Aorta (tissue), 5 donors: ENCODE results near the gene OR1C1. TPM values are rescaled to one million over a fixed set of nuclear protein-coding genes. Genes with fewer than 3 reads are reported as not detected.
"Not testable (repeated sequence)": the region's sequence is repeated elsewhere in the genome, so short reads cannot be mapped to it uniquely, and the experiment has no call there.

Experiments used
- ATAC-seq: fragments of 200-7000 bp; cut with Tn5 transposase; one replicate; pipeline ENCODE4 v1.9.1; 2022; ENCODE audit warnings: moderate library complexity; ENCODE audit not compliant: low FRiP score
- DNase-seq, 2 donors: peaks; one replicate each; pipeline ENCODE4 v3.0.0-alpha.2; 2020
- H3K27ac ChIP-seq, 2 donors: one replicate each; pipeline ENCODE4 v1.5.1; 2013; ENCODE audit warnings: low read length in 2 of 2, mild to moderate bottlenecking in 2 of 2, moderate library complexity in 2 of 2, control low read depth in 1 of 2, inconsistent platforms in 1 of 2, low read depth in 1 of 2
- H3K27me3 ChIP-seq, 2 donors: one replicate each; pipeline ENCODE4 v1.6.1; 2013; ENCODE audit warnings: control low read depth in 1 of 2, low read length in 1 of 2, mild to moderate bottlenecking in 1 of 2, moderate library complexity in 1 of 2; ENCODE audit not compliant: insufficient read depth in 2 of 2, control insufficient read depth in 1 of 2
- H3K36me3 ChIP-seq, 2 donors: one replicate each; pipeline ENCODE4 v1.6.1; 2013; ENCODE audit warnings: control low read depth in 1 of 2, low read length in 1 of 2, mild to moderate bottlenecking in 1 of 2; ENCODE audit not compliant: insufficient read depth in 2 of 2, control insufficient read depth in 1 of 2
- H3K4me1 ChIP-seq, 2 donors: one replicate each; pipeline ENCODE4 v1.6.1; 2013; ENCODE audit warnings: low read length in 2 of 2, control low read depth in 1 of 2, mild to moderate bottlenecking in 1 of 2, moderate library complexity in 1 of 2; ENCODE audit not compliant: insufficient read depth in 2 of 2, control insufficient read depth in 1 of 2
- H3K4me3 ChIP-seq, 2 donors: one replicate each; pipeline ENCODE4 v1.5.1; 2013; ENCODE audit warnings: low read length in 2 of 2, control low read depth in 1 of 2, mild to moderate bottlenecking in 1 of 2
- H3K9me3 ChIP-seq: one replicate; pipeline ENCODE4 v1.6.1; 2013; ENCODE audit warnings: mild to moderate bottlenecking, low read length; ENCODE audit not compliant: control insufficient read depth
- WGBS, 2 donors: extraction: QIAGEN DNeasy Blood & Tissue Kit; methylation state at CpG; one replicate each; pipeline ENCODE4 v1.1.7; 2013; 5-methylcytosine and 5-hydroxymethylcytosine counted together
- intact Hi-C, 2 donors: fragments of 100-400 bp; cut with DNase I; formaldehyde crosslinking; loops; one replicate each; pipeline versions ENCODE4 v1.14.2 to v1.15.0; 2022
- long read RNA-seq, 2 donors: library from polyadenylated mRNA; unstranded; transcript quantifications; one replicate each; pipeline ENCODE4 v2.0.0, GENCODE V29; 2020 to 2021
- polyA plus RNA-seq, 2 donors: library from polyadenylated mRNA; stranded (reverse); fragments of 200-250 nt; gene quantifications; one replicate each; pipeline ENCODE4 v1.2.3, GENCODE V29; 2013
- total RNA-seq, 2 donors: library from RNA; stranded (reverse); fragmentation: NEBNext Ultra II Directional; extraction: Animal tissue kit (Norgen Biotek cat#: 25700); gene quantifications; one replicate each; pipeline ENCODE4 v1.2.1, GENCODE V29; 2021
- donor health status: healthy with polysubstance abuse.
- donor health status: Bipolar disorder and iron deficiency.
- donor health status: DM: no; HTN: no; CAD: no.
- donor health status: DM: no; HTN: no; CAD: no.
- donor health status: DM: yes; HTN: yes; CAD: no.

Gene OR1C1, protein sequence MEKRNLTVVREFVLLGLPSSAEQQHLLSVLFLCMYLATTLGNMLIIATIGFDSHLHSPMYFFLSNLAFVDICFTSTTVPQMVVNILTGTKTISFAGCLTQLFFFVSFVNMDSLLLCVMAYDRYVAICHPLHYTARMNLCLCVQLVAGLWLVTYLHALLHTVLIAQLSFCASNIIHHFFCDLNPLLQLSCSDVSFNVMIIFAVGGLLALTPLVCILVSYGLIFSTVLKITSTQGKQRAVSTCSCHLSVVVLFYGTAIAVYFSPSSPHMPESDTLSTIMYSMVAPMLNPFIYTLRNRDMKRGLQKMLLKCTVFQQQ
- total RNA-seq (not detected), polyA plus RNA-seq (not detected)
- long read RNA-seq, donor 1 = 0 reads
- long read RNA-seq, donor 2 = 0 reads

DNA sequence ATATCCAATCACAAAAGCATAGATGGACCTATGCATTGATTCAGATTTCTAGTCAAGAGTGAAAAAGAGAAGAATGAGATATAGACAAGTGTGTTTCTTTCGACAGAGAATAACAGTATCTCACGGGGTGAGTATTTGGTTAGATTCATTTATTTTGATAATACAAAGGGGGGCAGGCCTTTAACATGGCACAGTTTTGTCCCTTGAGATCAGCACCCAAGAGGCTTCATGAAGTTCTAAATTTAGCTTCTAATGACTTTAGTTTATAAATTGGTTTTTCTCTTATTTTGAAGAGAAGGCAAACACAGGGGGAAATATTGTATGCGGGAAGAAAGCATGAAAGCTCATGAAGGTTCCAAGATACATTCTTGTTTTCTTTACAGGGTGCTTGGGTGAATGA lies at the start of gene OR1C1:
TSS of gene OR1C1 (minus strand) at position 101 of the 400 bp plus-strand sequence. CDS start 2,150 bp downstream, outside the sequence.
- H3K27ac ChIP-seq = no peak within 1 kb of the TSS
- H3K4me1 ChIP-seq = no peaks in the 10 kb centered on the region
- no peaks in the 10 kb centered on the region for H3K36me3 ChIP-seq
- intact Hi-C loops = no loop called here
- H3K4me3 ChIP-seq = no peak within 1 kb of the TSS
- DNase-seq = no peak
- no peaks in the 10 kb centered on the region for H3K27me3 ChIP-seq
- H3K9me3 ChIP-seq = no peaks in the 10 kb centered on the region
- 87% methylated on average over 3 of the region's 3 CpGs for WGBS, 2 donors
- ATAC-seq = no peak

DNA sequence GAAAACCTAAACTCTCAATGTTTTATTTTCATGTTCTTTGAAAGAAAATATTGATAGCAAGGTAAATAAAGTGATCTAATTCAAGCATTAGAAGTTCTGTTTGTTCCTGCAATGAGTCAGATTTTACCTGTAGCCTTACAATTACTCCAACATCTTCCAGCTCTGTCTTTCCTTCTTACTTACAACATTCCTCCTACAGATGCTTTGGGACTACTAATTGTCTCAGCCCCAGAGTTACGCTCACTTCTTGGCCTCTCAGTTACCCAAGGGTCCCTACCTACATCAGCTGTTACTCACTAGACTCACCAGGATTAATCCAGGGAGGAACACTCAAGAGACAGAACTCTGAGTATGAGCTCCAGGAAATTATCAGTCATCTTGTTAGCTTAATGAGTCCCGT lies 37.2 kb upstream of the OR1C1 start:
- DNase-seq (no peak), ATAC-seq (no peak)
- intact Hi-C loops = no loop called here
- Histone ChIP-seq H3K4me3 (no peak overlapping the region), H3K36me3 (no peaks in the 10 kb centered on the region), H3K4me1 (no peaks in the 10 kb centered on the region), H3K9me3 (no peaks in the 10 kb centered on the region), H3K27me3 (no peaks in the 10 kb centered on the region), H3K27ac (no peak overlapping the region)
- WGBS, 2 donors = 0 to 36% methylated on average over 2 of the region's 2 CpGs

DNA sequence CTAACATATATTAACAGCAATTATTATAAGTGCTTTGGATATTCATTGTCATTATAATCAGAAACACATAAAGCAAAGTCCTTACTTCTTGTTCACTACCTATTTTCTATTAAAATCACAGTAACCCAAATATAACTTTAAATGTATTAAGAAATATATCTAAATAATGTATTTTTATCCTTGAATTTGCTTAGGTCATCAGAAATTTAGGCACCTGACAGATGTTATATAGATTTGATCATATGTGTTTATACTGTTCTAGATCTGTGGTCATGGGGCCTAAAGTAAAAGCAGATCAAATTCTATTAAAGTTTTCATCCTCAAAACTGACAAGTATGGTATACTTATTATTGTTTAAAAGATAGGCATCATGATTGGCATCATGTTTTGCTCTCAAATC lies 9.2 kb upstream of the OR1C1 start:
- no peak overlapping the region for H3K27ac ChIP-seq
- H3K4me3 ChIP-seq = no peak overlapping the region
- no peak for DNase-seq
- no peaks in the 10 kb centered on the region for H3K36me3 ChIP-seq
- H3K9me3 ChIP-seq = no peaks in the 10 kb centered on the region
- ATAC-seq = no peak
- H3K27me3 ChIP-seq = no peaks in the 10 kb centered on the region
- intact Hi-C loops = no loop called here
- H3K4me1 ChIP-seq = no peaks in the 10 kb centered on the region

DNA sequence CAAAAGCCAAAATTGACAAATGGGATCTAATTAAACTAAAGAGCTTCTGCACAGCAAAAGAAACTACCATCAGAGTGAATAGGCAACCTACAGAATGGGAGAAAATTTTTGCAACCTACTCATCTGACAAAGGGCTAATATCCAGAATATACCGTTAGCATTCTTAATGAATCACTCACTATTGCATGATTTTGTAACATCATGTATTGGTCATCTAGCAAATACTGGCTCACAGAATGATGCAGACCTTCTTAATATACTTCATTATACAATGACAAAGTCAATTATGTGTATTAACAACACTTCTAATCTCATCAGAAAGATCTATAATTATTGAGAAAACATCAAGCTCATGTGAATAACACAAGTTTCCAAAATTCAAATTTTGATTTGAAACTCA lies 6.0 kb downstream of the OR1C1 start:
- ATAC-seq, H3K36me3 ChIP-seq, intact Hi-C loops, H3K27me3 ChIP-seq, H3K27ac ChIP-seq, H3K4me3 ChIP-seq, H3K4me1 ChIP-seq, DNase-seq, H3K9me3 ChIP-seq: not testable (repeated sequence)
- WGBS, 2 donors = 90 to 93% methylated on average over 1 of the region's 1 CpG

DNA sequence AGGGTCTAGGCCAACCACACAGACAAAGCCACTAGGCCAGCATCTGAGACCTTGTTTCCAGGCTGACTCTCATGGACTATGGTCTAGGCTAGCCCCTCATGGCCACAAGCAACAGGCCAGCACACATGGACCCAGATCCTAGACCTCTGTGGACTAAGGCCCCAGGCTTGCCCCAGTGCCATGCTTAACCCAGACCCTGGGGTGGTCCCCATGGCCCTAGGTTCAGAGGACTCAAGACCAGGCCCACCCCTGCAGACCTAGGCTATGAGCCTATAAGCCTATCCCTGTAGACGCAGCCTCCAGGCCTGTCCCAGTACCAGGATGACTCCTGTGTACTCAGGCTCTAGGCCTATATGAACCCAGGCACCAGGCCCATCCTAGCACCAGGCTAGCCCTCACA lies 10.5 kb downstream of the OR1C1 start:
- H3K4me1 ChIP-seq = no peaks in the 10 kb centered on the region
- no peaks in the 10 kb centered on the region for H3K36me3 ChIP-seq
- WGBS, 2 donors = 69 to 83% methylated on average over 1 of the region's 1 CpG
- no peak overlapping the region for H3K27ac ChIP-seq
- H3K9me3 ChIP-seq = peaks cover 2% of the 10 kb centered on the region
- no peaks in the 10 kb centered on the region for H3K27me3 ChIP-seq
- DNase-seq = no peak
- peak; percentile 50 for ATAC-seq
- no peak overlapping the region for H3K4me3 ChIP-seq
- intact Hi-C loops = no loop called here

DNA sequence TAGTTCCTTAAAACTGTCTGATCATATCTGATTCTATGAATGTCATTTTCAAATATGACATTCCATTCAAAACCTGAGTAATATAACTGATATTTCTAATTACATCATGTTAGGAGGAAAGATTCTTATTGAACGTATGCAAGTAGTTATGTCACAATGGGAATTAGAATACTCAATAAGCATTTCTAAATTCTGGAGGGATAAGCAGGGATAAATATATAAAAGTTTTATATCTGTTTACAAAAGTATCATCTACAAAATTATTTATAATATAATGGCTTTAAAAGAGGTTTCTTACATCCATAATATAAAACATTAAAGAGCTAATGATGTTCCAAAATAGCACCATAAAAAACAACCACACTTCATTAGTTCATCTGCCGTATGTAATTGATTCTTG lies 12.3 kb downstream of the OR1C1 start, which contains the start of gene OR14A2:
TSS of gene OR14A2 (minus strand) at position 101 of the 400 bp plus-strand sequence.
- DNase-seq (no peak), ATAC-seq (no peak)
- intact Hi-C loops = no loop called here
- WGBS, 2 donors = 91 to 95% methylated on average over 2 of the region's 2 CpGs
- Histone ChIP-seq H3K4me1 (no peaks in the 10 kb centered on the region), H3K36me3 (no peaks in the 10 kb centered on the region), H3K27ac (no peak within 1 kb of the TSS), H3K4me3 (no peak within 1 kb of the TSS), H3K9me3 (peaks cover 2% of the 10 kb centered on the region), H3K27me3 (no peaks in the 10 kb centered on the region)

DNA sequence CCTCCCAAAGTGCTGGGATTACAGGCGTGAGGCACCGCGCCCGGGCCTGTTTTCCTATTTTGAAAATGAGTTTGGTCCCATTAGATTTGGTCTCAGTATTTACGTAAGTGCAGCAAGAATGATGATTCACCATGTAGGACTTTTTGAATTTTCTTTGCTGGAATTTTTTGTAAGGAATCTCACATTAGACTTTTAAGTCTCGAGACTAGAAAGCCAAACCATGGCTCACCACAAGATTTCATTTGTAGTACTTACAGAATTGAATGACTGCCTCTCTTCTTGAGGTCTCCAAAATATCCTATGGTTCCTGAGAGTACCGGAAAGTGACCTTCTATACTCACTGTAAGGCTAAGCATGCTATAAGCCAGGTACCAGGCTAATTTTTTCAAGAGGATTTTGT lies 12.7 kb downstream of the OR1C1 start:
- ATAC-seq = no peak

DNA sequence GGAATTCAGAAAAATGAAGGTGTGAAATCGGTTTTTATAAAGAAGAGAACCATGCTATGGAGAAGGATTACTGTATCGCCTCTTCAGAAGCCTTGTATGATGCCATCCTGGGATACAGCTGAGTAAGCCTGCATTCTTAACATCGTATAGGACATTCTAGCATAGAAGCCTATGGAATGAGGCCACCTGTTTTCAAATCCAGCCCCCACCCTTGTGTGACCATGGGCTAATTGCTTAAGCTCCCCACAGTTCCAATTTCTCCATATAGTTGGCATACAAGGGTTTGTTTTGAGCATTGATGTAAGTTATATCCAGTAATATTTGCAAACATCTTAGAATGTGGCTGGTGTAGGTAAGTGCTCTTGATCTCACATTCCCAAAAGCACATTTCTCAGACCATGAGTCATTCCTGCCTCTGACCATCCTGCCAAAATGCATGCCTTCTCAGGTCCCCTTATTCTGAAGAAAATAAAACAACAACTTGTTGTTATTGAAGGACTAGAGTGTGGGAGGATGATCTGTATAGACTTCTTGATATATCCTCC lies 13.9 kb downstream of the OR1C1 start:
- Histone ChIP-seq H3K27me3 (no peaks in the 10 kb centered on the region), H3K4me3 (no peak overlapping the region), H3K27ac (no peak overlapping the region), H3K4me1 (no peaks in the 10 kb centered on the region), H3K9me3 (peaks cover 2% of the 10 kb centered on the region), H3K36me3 (no peaks in the 10 kb centered on the region)
- DNase-seq (no peak), ATAC-seq (no peak)
- intact Hi-C loops = no loop called here
- 72 to 75% methylated on average over 3 of the region's 3 CpGs for WGBS, 2 donors

More for the DNA sequence above, 12.7 kb downstream of the OR1C1 start:
- DNase-seq = no peak
- H3K4me1 ChIP-seq = no peaks in the 10 kb centered on the region
- H3K9me3 ChIP-seq = peaks cover 2% of the 10 kb centered on the region
- WGBS, 2 donors = 78 to 82% methylated on average over 7 of the region's 7 CpGs
- H3K36me3 ChIP-seq = no peaks in the 10 kb centered on the region
- no peak overlapping the region for H3K27ac ChIP-seq
- intact Hi-C loops = no loop called here
- no peak overlapping the region for H3K4me3 ChIP-seq
- no peaks in the 10 kb centered on the region for H3K27me3 ChIP-seq

DNA sequence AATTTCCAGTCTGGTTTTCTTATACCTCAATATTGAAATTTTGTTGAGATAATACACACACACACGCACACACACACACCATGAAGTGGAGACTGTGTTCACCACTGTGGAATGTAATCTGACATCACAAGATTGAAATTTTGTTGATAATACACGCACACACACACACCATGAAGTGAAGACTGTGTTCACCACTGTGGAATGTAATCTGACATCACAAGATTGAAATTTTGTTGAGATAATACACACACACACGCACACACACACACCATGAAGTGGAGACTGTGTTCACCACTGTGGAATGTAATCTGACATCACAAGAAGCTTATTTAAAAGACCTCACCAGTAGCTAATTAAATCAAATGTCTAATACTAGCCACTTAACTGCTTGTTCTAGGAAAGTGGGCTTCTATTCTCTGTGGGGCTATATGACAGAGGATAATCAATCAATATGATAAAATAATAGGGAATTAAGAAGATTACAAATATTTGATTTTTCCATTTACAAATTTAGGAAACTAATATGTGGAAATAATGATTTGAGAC lies 18.1 kb downstream of the OR1C1 start:
- H3K4me1 ChIP-seq, H3K27ac ChIP-seq, ATAC-seq, H3K4me3 ChIP-seq, H3K27me3 ChIP-seq, H3K9me3 ChIP-seq, intact Hi-C loops, H3K36me3 ChIP-seq, DNase-seq: not testable (repeated sequence)
- WGBS, 2 donors = 20 to 23% methylated on average over 3 of the region's 3 CpGs
